GM20000 (cell line): ENCODE measurements around the gene JAML.

Experiments used
- DNase-seq: peaks from one replicate; pipeline ENCODE4 v3.0.0; 2012; ENCODE audit warnings: low spot score
- TF ChIP-seq, protein P1 (sequence below): IDR thresholded peaks from 2 replicates; pipeline ENCODE4 v1.5.1; 2012; ENCODE audit warnings: mild to moderate bottlenecking, control low read depth; ENCODE audit errors: extremely low read depth, missing control alignments

JAML gene, protein sequence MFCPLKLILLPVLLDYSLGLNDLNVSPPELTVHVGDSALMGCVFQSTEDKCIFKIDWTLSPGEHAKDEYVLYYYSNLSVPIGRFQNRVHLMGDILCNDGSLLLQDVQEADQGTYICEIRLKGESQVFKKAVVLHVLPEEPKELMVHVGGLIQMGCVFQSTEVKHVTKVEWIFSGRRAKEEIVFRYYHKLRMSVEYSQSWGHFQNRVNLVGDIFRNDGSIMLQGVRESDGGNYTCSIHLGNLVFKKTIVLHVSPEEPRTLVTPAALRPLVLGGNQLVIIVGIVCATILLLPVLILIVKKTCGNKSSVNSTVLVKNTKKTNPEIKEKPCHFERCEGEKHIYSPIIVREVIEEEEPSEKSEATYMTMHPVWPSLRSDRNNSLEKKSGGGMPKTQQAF

DNA sequence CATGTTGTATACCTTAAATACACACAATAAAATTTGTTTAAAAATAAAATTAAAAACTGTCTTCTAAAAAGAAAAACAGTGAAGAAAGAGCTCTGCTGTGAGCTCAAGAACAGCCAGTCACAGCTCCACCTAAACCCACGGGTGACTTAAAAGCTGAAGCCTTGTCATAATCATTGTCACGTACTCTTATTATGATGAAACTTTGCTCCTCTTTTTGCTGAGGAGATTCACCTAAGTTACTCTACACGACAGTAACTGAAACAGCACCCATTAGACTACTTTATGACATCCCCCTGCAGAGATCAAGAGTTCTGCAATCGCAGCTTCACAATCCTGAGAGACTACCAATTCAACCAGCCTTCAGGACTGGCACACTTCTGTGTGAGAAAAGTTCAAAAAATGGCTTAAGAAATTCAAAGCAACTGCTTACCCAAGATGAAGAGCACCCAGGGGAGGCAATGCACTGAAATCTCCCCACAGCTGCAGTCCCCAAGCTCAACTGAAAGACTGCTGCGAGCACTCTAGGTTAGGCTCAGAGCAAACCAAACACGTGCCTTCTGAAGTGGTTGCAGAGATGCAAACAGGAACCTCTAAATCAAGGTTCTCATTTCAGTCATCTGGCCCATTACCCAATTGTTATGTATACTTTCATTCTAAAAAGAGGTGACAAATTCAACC, at the start of gene JAML:
JAML (minus strand) TSS at position 501 of the 678 bp plus-strand sequence. CDS start 10,145 bp downstream, outside the sequence.
- peak; percentile 20 for DNase-seq

DNA sequence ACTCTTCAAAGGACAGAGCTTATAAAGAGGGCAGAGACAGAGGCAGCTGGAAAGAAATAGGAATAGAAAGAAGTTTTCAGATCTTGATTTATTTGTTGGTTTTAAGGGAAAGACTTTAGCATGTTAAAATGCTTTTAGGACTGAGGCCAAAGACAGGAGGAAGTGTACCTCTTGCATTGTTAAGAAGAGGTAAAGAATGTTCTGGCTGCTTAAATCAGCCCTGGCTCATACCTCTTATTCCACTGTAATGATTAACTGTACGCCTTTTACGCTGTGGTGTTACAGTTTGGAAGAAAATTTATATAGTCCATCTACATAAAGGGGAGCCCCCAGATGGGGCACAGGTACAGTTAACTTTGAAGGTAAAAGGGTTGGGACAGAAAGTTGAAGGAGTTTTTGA, 49.4 kb upstream of the JAML start:
- no peak for DNase-seq
- TF ChIP-seq, protein P1, sequence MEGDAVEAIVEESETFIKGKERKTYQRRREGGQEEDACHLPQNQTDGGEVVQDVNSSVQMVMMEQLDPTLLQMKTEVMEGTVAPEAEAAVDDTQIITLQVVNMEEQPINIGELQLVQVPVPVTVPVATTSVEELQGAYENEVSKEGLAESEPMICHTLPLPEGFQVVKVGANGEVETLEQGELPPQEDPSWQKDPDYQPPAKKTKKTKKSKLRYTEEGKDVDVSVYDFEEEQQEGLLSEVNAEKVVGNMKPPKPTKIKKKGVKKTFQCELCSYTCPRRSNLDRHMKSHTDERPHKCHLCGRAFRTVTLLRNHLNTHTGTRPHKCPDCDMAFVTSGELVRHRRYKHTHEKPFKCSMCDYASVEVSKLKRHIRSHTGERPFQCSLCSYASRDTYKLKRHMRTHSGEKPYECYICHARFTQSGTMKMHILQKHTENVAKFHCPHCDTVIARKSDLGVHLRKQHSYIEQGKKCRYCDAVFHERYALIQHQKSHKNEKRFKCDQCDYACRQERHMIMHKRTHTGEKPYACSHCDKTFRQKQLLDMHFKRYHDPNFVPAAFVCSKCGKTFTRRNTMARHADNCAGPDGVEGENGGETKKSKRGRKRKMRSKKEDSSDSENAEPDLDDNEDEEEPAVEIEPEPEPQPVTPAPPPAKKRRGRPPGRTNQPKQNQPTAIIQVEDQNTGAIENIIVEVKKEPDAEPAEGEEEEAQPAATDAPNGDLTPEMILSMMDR, result no peak

More for the DNA sequence above, at the start of gene JAML:
- TF ChIP-seq, protein P1, result no peak

DNA sequence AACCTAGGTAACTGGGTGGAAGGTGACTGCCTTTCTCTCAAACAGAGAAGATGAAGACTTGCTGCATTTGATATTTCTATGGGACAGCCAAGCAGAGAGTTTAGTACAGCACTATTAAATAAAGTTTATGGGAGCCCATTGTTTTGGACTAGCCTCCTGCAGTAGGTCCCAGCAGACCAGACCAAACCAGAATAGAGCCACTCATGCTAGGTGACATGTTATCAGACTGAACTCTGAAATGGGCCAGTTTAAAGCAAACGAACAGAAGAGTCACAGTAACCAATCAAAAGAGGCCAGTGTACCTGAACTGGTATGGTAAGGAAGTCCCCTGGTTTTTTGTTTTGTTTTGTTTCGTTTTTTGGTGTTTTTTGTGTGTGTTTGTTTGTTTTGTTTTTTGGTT, 47.2 kb upstream of the JAML start:
- DNase-seq, result no peak
- TF ChIP-seq, protein P1, result no peak

DNA sequence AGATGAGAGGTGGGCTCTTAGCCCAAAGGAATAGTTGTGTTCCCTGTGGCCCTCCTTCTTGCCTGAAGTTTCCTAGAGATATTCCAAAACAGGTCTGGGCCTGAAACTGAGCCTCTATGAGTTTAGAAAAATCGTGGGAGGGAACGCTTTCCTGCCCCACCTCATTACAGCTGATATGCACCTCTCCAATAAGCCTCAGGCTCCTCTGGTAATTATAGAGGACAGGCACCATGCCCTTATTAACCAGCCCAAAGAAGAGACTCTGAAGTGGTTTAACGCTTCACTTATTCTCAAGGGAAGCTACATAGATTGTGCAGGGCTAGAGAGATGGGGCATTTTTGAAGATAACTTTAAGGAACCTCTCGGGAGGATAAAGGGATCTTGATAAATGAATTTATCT, 42.7 kb upstream of the JAML start:
- TF ChIP-seq, protein P1, result no peak

DNA sequence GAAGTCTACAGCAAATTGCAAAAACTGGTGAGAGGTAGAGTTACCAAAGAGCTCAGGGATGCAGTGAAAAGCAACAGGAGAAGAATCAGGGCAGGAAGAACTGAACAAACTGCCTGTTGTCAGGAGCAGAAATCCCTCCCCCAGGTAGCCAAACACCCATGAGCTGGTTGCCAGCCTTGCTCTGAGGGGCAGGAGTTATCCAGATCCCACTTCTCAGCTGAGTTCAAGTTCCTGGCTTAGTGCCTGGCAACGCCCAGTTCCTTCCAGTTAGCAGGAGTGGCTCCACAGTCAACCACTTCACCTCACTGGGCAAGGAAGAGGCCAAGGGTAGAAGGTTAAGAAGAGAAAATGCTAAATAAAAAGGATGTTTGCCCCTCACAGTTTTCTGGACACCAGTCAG, 41.1 kb upstream of the JAML start:
- no peak for DNase-seq
- TF ChIP-seq, protein P1, result no peak

More for the DNA sequence above, 42.7 kb upstream of the JAML start:
- no peak for DNase-seq

DNA sequence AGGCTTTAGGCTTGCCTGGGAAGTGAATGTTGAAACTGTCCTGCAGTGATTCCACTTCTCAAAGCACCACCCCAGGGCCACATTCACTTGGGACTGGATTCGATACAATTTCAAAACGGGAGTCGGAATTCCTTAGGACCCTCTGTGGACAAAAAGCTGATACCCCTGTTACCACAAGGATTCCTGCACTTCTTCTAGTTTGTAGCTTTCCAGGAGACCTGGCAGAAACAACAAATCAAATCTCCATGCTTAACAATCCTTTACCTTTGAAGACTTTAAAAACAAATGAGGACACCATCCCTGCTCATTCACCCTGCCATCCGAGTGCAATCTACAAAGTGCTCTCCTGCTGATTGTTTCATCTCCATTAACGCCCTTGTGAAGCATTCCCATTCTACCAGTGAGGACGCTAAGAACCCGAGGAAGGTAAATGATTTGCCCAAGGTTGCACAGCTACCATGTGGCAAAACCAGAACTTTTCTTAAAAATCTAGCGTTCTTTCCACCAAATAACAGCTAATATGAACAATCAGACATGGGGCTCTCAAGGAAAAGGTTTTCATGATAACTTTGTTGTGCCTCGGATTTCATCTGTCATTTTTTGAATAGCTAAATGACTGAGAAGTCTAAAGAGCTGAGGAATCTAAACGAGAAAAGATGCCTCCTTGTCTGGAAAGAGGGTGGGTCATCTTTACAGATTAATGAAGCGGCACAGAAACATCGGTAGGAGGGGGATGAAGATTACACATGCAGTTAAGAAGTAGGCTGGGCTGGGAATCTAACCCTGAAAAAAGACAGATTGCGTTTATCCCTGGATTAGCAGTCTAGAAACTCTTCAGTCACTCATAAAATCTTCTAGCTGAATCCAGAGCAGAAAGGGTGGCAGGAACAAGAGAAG, 40.0 kb upstream of the JAML start:
- TF ChIP-seq, protein P1, result no peak

More for the DNA sequence above, 40.0 kb upstream of the JAML start:
- no peak for DNase-seq
